Panc1 (cell line): ENCODE measurements around the gene KRT35.

Source experiments
- TF ChIP-seq, protein P1 (sequence below): fragments of 450-650 bp; IDR thresholded peaks from 2 replicates; pipeline ENCODE4 v1.5.1; 2017; ENCODE audit warnings: mild to moderate bottlenecking
- TF ChIP-seq, protein P2 (sequence below), 2 experiments: IDR thresholded peaks; 2 replicates each; pipeline ENCODE4 v1.6.1; 2011 to 2012; ENCODE audit warnings: low read depth in 2 of 2, control low read depth in 1 of 2, low read length in 1 of 2, mild to moderate bottlenecking in 1 of 2, moderate library complexity in 1 of 2; ENCODE audit not compliant: insufficient read depth in 1 of 2

DNA sequence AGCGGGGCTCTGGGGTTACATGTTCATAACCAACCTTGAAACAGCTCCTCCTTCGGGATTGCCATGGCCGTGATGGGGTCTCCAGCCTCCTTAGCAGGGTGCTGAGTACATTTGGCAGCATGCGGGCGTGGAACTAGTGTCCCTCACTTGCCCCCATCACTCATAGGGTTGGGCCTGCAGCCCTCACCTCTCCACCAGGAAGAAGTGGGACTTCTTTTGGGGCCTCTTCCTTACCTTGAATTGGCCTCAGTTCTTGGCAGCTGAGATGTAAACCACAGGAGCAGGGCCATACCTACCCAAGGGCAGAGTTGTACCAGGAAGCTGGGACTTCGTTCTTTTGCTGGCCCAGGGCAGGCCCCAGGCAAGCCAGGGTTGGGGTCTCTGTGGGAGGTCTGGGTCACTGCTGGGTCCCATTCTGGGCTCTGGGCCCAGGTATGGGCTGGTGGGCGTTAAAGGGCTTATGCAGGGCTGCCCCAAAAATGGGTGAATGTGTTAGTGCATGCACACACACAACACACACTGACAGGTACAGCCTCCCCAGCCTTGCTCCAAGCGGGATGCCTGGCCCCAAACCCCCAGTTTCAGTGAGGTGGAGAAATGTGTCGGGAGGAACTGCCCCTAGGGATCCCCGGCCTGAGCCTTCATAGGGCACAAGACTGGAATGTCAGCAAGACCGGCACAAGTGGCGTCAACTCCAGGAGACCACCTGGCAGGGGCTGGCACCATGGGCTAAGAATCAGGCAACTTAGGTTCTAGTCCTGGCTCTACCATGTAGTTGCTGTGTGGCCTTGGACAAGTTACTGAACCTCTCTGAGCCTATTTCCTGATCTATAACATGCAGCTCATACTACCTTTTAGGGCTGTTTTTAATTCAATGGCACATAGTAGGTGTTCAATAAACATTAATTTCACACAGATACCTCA lies 41.6 kb upstream of the KRT35 start:
- TF ChIP-seq, protein P1, sequence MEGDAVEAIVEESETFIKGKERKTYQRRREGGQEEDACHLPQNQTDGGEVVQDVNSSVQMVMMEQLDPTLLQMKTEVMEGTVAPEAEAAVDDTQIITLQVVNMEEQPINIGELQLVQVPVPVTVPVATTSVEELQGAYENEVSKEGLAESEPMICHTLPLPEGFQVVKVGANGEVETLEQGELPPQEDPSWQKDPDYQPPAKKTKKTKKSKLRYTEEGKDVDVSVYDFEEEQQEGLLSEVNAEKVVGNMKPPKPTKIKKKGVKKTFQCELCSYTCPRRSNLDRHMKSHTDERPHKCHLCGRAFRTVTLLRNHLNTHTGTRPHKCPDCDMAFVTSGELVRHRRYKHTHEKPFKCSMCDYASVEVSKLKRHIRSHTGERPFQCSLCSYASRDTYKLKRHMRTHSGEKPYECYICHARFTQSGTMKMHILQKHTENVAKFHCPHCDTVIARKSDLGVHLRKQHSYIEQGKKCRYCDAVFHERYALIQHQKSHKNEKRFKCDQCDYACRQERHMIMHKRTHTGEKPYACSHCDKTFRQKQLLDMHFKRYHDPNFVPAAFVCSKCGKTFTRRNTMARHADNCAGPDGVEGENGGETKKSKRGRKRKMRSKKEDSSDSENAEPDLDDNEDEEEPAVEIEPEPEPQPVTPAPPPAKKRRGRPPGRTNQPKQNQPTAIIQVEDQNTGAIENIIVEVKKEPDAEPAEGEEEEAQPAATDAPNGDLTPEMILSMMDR = no peak
- TF ChIP-seq, protein P2, sequence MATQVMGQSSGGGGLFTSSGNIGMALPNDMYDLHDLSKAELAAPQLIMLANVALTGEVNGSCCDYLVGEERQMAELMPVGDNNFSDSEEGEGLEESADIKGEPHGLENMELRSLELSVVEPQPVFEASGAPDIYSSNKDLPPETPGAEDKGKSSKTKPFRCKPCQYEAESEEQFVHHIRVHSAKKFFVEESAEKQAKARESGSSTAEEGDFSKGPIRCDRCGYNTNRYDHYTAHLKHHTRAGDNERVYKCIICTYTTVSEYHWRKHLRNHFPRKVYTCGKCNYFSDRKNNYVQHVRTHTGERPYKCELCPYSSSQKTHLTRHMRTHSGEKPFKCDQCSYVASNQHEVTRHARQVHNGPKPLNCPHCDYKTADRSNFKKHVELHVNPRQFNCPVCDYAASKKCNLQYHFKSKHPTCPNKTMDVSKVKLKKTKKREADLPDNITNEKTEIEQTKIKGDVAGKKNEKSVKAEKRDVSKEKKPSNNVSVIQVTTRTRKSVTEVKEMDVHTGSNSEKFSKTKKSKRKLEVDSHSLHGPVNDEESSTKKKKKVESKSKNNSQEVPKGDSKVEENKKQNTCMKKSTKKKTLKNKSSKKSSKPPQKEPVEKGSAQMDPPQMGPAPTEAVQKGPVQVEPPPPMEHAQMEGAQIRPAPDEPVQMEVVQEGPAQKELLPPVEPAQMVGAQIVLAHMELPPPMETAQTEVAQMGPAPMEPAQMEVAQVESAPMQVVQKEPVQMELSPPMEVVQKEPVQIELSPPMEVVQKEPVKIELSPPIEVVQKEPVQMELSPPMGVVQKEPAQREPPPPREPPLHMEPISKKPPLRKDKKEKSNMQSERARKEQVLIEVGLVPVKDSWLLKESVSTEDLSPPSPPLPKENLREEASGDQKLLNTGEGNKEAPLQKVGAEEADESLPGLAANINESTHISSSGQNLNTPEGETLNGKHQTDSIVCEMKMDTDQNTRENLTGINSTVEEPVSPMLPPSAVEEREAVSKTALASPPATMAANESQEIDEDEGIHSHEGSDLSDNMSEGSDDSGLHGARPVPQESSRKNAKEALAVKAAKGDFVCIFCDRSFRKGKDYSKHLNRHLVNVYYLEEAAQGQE (IDR thresholded peaks at IDR 0.05; ENCODE audit: insufficient read depth in 1 of 2, low read depth in 2 of 2, low read length in 1 of 2) = peak in 1 of 2 experiments; percentile 38; a peak in 1 of 4 replicates
